MV-4-11 (cell line): Measurements from ENCODE around the gene INSYN2B.

Experiments
- DNase-seq: peaks from one replicate; lab custom pipeline; 2025; lab: John Stamatoyannopoulos, UW

Gene INSYN2B

DNA sequence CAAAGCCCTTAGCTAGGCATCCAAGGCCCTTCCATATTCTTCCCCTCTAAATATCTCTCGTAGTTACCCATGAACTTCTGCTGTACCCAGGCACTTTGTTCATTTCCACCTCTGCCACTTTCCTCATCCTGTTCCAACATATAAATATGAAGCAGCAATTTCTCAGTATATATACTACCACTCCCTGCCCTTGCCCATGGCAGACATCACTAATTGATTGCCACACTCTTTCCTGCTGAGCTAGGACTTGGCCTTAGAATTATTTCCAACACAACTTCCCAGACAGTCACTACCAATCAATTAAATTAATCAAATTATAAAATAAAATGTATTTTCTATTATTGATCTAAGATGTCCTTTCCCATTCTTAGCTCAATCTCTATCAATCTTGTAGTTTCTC is 8.5 kb downstream of the INSYN2B start:
- no peak for DNase-seq

GRCh38 chr5:169970911-169971765 is 9.2 kb downstream of the INSYN2B start:
- no peak for DNase-seq

DNA sequence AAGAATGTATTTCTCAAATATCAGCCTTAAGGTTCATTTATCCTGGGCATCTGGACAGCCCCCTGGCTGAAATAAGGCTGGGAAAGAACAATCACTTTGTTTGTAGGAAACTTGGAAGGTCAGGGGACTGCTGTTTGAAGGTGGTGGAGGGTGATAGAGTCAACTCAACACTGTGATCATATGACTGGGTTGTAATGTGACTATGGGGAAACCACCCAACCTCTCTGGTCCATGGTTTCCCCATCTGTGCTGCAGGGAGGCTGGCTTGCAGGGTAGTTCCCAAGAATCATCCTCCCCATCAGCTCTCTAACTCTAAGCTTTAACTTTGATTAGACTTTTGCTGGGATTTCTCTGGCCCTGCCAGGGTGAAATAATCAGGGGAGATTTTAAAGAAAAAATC is 10.0 kb downstream of the INSYN2B start:
- no peak for DNase-seq

DNA sequence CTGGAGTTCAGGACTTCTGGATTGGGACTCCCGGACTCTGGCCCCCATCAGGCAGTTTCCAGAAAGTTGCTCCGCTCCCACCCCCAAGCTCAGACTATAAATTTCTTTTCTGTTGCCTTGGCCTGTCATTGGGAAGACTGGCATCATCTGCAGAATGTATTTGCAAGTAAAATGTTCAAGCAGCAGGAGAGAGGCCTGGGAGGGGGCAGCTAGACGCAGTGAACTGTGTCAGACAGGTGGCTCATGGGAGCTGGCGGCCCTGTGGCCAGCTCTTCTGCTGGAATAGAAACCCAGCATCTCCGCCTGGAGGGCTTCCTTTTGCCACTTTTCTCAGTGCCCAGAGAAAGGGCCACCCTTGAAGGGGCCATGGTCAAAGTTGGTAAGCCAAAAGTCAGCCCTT is 16.0 kb downstream of the INSYN2B start:
- DNase-seq, result no peak

DNA sequence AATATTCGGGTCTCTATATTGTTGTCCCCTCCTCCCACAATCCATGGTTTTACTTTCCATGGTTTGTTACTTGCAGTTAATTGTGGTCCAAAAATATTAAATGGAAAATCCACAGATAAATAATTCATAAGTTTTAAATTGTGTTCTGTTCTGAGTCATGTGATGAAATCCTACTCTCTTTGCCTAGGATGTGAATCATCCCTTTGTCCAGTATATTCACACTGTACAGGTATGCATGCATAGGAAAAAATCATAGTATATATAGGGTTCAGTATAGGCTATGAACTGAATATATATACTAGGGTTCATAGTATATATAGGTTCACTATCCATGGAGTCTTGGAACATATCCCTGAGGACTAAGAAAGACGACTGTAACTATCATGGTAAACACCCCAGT is 19.6 kb downstream of the INSYN2B start:
- DNase-seq, result no peak

DNA sequence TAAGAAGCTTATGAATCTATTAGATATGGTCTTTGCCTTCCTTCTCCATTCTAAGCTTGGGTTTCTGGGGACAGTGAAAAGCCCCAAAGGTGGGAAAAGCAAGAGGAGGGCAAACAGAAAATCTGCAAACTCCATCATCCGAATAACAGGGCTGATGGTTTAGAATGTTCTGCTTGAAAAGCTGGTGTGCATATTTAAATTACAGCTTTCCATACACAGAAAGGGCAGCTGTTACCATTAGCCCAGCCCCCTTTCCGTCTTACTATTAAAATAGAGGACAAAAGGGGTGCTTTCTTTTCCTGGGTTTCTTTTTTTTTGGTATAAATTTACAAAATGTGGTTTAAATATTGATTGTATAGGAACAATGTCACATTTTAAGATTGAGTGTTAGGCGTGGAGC is 22.0 kb downstream of the INSYN2B start:
- no peak for DNase-seq

GRCh38 chr5:169956756-169957155 is 23.5 kb downstream of the INSYN2B start:
- peak; percentile 4 for DNase-seq

DNA sequence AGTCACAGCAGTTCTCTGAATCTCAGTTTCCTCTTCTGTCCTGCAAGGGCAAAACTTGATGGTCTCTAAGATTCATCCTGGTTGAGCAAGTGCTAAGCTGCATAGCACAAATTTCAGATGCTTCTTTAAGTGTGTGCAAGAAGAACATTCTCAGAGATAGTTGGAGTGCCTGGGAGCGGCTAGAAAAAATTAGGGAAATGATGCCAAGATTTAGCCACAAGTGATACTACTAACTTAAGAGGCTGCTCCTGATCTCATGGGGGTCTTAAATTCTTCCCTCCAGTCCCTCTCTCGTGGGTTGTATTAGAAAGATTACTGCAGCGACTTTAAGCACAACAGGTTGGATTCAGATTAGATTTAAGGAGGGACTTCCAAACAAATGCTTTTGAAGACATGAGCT is 24.2 kb downstream of the INSYN2B start:
- DNase-seq, result no peak

DNA sequence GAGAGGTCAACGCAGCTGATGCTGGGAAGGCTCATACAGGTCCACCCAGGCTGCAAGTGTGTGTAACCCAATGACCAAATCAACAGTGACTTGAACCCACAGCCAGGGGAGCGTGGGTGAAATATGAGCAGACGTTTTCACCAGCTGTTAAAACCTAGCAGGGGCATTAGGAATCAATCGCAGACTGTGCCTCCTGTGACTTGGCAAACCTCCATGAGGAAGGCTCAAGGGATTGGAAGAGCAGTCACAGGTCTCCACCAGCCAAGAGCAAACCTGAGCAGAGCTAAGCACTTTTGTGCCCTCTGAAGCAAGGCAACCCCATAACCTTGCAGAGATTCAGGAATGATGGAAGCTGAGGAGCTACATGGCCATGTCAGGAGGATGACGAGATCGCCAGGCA is 25.5 kb downstream of the INSYN2B start:
- no peak for DNase-seq

DNA sequence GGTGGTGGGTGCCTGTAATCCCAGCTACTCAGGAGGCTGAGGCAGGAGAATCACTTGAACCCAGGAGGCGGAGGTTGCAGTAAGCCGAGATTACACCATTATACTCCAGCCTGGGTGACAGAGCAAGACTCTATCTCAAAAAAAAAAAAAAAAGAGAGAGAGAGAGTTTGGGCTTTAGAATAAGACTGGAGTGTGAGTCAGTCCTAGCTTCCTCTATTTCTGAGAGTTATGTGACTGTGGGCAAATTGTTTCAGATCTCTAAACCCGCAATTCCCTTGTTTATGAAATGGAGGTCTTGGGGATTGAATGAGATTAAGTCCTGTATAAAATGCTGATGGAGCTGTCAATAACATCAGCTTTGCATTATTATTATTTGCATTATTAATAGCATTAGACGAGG is 27.1 kb downstream of the INSYN2B start:
- DNase-seq, result peak; percentile 93

DNA sequence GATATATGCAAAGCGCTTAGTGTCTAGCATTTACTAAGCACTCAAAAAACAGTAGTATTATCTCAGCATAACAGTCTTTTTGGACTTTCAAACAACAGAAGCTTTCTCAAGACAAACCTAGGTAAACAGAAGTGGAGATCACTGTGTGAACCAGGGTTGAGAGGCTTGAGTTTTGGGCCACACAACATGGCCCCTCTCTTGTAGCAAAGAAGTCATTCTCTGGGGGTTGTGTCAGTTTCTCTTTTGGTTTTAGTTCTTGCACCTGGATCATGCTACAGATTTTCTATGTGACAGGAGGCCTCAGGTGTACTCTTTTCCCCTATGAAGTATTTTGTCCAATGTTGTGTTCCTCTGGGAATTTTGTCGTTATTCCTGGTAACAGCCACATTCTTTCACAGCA is 30.0 kb downstream of the INSYN2B start:
- no peak for DNase-seq

GRCh38 chr5:169946743-169947295 is 33.5 kb downstream of the INSYN2B start:
- no peak for DNase-seq

DNA sequence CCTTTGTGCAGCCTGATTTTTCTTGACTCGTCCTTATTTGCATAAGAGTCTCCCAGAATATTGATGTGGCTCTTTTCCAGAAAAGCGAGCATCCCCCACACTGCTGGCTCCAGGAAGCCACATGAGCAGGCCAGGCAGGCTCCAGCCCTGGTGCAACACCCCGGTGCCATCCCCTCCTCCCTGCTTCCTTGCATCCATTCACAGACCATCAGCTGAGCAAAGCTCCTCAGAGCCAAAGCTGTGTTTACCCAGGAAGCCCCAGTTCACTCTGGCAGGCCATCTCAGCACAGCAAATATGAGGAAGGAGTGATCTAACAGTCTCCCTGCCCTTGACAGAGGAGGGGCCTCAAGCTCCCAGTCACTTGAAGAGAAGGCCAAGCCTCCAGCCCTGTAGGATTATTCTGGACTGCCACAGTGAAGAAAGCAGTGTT is 34.4 kb downstream of the INSYN2B start:
- DNase-seq, result peak; percentile 38

GRCh38 chr5:169944922-169945680 is 35.2 kb downstream of the INSYN2B start:
- DNase-seq, result peak; percentile 20

- no peak for DNase-seq
These were observed 36.2 kb downstream of the INSYN2B start for GRCh38 chr5:169944115-169944514.

GRCh38 chr5:169943026-169943425 is 37.3 kb downstream of the INSYN2B start:
- no peak for DNase-seq

- no peak for DNase-seq
These were observed 38.1 kb downstream of the INSYN2B start for GRCh38 chr5:169942181-169942580.

- DNase-seq, result no peak
These were observed 38.8 kb downstream of the INSYN2B start for GRCh38 chr5:169941542-169941941.

- no peak for DNase-seq
These were observed 40.6 kb downstream of the INSYN2B start for GRCh38 chr5:169939731-169940130.

- DNase-seq, result no peak
These were observed 41.9 kb downstream of the INSYN2B start for GRCh38 chr5:169938439-169938838.

GRCh38 chr5:169935762-169936161 is 44.5 kb downstream of the INSYN2B start:
- DNase-seq, result no peak

GRCh38 chr5:169934990-169935389 is 45.3 kb downstream of the INSYN2B start:
- no peak for DNase-seq

- no peak for DNase-seq
These were observed 46.7 kb downstream of the INSYN2B start for GRCh38 chr5:169933616-169934015.
